Effector CD4-positive, alpha-beta T cell (primary cell): ENCODE measurements around the gene FOXP1.
A peak's percentile ranks its signal among the peaks of the same experiment; 100 is the strongest.
"Not testable (repeated sequence)": the region's sequence is repeated elsewhere in the genome, so short reads cannot be mapped to it uniquely, and the experiment has no call there.

Experiments used
- DNase-seq: peaks from one replicate; pipeline ENCODE4 v3.0.0-alpha.2; 2020

FOXP1 gene

GRCh38 chr3:71446734-71447133 is 136.8 kb downstream of the FOXP1 start:
- no peak for DNase-seq

- DNase-seq: no peak
These were observed 137.3 kb downstream of the FOXP1 start for GRCh38 chr3:71446260-71446659.

DNA sequence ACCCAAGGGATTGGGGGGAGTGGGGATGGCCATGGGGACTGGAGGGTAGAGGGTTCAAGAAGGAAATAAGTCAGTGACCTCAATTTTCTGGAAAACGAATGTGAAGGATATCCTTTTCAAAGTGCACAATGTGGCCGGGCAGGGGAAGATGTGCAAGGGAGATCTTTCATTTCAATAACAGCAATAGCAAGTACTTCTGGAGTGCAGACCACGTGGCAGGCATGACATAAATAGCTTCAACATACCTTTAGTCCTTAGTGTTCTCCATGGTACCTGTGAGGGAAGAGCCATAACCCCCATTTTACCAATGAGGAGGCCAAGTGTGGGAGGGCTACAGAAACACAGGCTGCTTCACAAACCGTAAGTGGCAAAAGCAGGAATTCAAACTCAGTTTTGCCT is 138.7 kb downstream of the FOXP1 start:
- DNase-seq: no peak

- DNase-seq: peak; percentile 69
These were observed 139.3 kb downstream of the FOXP1 start for GRCh38 chr3:71444028-71444860.

- no peak for DNase-seq
These were observed 140.2 kb downstream of the FOXP1 start for GRCh38 chr3:71443332-71443731.

DNA sequence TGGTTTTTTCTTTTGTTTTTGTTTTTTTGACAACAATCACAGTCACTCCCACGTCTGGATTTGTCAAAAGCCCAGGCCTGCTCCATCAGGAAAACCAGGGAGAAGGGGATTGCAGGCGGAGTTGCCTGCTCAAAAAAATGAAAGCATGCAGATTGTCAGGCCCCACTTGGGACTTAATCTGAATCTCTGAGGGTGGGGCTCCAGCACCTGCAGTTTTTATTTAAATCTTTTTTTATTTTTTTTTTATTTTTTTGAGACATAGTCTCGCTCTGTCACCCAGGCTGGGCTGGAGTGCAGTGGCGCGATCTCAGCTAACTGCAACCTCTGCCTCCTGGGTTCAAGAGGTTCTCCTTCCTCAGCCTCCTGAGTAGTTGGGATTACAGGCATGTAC is 140.9 kb downstream of the FOXP1 start:
- no peak for DNase-seq

GRCh38 chr3:71441925-71442651 is 141.4 kb downstream of the FOXP1 start:
- DNase-seq: no peak

- DNase-seq: no peak
These were observed 142.2 kb downstream of the FOXP1 start for GRCh38 chr3:71441217-71441924.

DNA sequence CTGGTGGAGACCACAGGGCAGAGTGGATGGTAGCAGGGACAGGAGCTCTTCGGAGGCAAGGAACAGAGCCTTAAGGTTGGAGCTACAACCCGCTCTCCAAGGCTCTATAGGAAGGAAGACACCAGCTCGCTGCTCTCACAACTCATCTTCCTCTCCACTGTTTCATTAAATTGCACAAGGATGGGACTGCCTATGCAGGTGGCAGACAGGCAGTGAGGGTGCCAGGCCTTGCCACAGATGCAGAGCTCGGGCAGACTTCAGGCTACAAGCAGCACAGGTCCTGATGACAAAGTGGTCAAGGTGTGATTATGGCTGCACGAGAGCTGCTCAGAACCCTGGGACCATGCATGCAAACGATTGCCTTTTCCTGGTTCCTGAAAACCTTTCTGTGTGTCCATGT is 144.6 kb downstream of the FOXP1 start:
- DNase-seq: no peak

GRCh38 chr3:71438071-71438685 is 145.3 kb downstream of the FOXP1 start:
- no peak for DNase-seq

GRCh38 chr3:71436337-71436736 is 147.2 kb downstream of the FOXP1 start:
- DNase-seq: no peak

DNA sequence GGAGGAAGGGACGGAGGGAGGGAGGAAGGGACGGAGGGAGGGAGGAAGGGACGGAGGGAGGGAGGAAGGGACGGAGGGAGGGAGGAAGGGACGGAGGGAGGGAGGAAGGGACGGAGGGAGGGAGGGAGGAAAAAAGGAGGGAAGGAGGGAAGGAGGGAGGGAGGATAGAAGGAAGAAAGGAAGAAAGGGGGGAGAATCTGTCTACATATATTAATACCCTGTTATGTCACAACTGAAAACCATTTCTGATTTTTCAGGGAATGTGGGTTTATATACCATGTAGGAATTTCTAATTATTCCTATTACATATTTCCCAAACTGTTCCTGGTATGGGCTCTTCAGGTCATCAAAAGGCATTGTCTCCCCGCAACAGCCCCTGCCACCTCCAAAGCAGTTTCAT is 147.7 kb downstream of the FOXP1 start:
- DNase-seq: not testable (repeated sequence)

DNA sequence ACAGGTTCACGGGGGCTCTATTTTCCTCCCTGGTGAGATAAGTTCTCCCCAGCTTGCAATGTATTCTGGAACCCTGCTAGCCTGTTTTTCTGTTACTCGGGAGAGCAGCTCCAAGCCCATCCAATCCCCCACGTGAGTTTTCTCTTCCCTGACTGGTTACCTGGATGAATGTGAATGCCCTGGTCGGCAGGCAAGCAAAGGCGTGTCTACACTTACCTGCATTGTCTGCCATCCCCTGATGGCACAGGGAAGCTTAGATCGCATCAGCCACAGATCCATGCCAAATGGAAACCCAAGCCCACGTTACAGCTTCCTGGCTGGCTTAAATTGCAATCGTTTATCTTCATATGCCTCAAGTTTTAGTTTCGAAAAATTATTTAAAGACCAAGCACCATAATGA is 149.9 kb downstream of the FOXP1 start:
- no peak for DNase-seq

DNA sequence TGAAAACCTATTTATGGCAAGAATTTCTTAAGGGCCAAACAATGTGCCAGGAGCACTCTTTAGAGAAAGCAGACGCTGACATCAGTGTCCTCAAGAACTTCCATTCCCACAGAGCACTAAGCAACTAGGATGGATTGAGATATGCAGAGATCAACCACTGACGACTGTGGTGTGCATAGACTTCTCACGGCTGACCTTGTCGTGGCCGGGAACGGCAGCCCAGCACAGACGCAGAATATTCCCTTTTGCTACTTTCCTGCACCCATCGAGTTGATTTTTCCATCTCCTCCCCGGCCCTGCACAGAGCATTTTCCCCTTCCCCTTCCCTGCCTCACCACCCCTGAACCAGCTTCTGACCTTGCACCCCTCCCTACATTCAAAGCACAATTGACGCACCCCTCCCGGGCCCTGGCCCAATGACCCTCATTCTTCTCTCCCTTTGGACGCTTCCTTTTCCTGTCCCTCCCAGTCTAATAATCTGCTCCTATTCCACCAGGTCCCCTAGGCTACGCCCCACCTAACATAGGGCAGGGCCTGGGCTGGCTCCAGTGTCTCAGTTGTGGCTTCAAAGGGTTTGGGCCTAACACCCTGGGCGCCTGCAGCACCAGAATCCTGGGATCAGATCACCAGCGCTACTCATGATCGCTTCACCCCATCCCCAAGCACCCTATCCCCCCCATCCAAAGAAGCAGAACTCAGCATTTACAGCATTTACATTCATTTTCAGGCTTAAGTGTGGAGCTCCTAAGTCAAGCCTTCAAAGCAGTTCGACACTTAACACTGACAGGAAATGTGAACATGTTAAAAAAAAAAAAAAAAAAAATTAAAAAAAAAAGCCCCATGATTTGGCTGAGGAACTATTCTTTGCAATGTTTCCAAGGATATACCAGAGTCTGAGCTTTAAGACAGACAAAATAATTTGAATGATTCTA is 151.2 kb downstream of the FOXP1 start:
- DNase-seq: no peak

GRCh38 chr3:71430941-71431552 is 152.5 kb downstream of the FOXP1 start:
- DNase-seq: no peak

DNA sequence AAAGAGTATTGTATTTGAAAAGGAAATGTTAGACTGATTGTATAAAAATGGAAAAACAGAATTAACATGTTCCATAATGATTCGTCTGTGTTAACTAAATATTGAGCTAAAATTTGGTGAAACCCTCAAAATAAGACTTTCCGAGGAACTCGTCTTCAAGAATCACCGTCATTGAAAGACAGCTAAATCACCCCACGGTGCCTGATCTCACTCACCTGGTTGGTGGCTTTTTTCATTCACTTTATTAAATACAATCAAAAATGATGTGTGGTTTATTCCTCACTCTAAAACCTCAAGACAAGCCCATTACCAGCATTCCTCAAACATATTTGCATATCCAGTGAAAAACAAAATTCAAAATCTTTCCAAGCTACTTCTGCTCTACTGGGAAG is 153.9 kb downstream of the FOXP1 start:
- no peak for DNase-seq

DNA sequence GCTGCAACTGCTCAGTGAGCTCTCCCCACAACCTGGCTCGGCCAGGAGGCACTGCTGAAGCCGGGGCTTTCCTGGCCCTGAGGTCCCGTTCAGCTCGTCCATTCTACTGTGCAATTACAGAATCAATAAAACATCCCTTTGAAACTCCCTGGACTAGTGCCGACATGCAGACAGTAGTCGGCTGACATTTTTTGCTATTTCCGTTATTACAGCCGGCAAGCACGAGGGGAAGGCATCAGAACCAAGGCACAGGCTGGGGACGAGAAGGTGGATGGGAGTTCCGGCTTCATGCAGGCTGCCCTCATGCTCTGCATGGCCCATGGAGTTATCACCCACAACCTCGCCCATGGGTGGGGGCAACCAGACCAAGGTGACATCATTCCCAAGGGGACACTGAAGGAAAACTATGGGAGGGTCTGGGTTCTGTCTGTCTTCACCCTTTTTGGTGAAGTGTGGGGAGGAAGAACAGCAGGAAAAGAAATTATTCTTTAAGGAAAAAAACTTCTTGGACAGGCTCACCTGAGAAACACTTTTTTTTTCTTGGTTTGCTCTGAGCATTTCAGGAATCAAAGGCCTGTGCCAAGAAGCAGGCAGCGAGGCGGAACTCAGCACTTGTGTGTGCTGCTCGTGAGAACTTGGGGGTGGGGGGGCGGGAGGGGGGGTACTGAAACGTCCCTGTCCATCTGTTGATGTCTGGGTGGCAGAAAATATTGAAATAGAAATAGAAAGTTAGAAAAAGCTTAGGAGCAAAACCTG is 154.5 kb downstream of the FOXP1 start:
- no peak for DNase-seq

DNA sequence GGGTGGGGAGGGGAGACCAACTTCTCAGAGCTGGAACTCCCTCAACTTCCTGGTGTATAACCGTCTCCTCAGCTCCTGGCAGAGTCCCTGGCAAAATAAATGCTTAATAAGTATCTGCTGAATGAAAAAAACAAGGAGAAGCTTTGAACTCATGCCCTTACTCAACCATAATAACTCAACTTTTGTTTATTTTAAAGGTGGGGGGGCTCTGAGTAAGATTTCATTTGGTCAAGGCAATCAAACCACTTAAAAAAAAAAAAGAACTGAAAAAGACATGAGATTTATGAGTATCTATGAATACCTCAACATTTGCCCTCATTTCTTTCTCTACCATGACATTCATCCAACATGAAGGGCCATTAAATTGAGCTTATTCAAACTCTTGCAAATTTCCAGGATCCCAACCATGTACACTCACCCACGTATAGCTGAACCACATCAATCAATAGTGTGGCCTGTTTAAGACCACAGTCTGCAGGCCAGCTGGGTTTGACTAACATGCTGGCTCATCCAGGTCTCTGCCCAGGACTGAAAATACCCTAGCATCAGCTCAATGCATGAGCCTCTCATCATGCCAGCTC is 157.9 kb downstream of the FOXP1 start:
- no peak for DNase-seq

DNA sequence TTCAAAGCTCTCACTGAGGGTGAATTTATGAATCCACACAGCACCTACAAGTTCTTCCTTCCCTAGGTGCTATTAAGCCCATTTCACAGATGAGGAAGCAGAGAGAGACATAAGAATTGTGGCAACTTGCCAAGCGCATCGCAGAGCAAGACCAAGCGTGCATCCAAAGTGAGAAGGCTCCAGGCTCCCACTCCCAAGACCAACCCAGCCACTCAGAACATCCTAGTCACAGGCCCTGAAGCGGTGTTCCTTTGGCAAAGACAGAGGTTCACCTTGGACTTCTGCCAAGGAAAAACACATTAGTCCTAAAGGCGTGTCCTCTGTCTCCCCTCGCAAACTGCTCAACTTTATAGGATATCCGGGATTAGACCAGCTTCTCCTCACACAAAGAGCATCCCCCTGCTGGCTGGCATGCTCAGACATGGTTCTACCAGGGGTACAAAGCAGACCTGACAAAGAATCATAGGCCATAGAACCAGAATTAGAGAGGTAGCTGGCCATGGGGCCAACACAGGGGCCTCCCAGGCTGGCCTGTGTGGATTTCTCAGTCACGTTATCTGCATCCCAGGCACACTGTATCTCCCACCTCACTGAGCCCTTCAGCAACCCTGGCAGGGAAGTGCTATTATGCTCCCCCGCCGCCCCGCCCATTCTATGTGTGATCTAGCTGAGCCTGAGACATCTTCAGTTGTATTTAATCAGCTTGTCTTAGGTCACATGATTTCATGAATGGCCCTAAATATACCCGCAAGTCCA is 160.2 kb downstream of the FOXP1 start:
- no peak for DNase-seq
